Neural cell (in vitro differentiated cells): ENCODE data around the gene CAVIN1.

Experiments used
- EP300 ChIP-seq: fragments of 450-650 bp; conservative IDR thresholded peaks from 2 replicates; pipeline ENCODE4 v1.6.1; 2014; ENCODE audit warnings: antibody characterized with exemption, mild to moderate bottlenecking, moderate library complexity; ENCODE audit not compliant: poor library complexity, severe bottlenecking
- EZH2 ChIP-seq: fragments of 200-600, 300-800 bp; shearing (Covaris generic), sonication (generic); IDR thresholded peaks from 2 replicates; pipeline ENCODE4 v1.6.1; 2014; ENCODE audit warnings: antibody characterized with exemption, low read length, borderline replicate concordance, mild to moderate bottlenecking; ENCODE audit not compliant: insufficient read depth, poor library complexity, severe bottlenecking
- POLR2AphosphoS5 ChIP-seq: IDR thresholded peaks from 2 replicates; pipeline ENCODE4 v1.6.1; 2012
- TF ChIP-seq, protein P1 (sequence below): fragments of 450-650 bp; IDR thresholded peaks from 2 replicates; pipeline ENCODE4 v1.5.1; 2014; ENCODE audit warnings: antibody characterized with exemption, mild to moderate bottlenecking, moderate library complexity; ENCODE audit not compliant: poor library complexity, severe bottlenecking

DNA sequence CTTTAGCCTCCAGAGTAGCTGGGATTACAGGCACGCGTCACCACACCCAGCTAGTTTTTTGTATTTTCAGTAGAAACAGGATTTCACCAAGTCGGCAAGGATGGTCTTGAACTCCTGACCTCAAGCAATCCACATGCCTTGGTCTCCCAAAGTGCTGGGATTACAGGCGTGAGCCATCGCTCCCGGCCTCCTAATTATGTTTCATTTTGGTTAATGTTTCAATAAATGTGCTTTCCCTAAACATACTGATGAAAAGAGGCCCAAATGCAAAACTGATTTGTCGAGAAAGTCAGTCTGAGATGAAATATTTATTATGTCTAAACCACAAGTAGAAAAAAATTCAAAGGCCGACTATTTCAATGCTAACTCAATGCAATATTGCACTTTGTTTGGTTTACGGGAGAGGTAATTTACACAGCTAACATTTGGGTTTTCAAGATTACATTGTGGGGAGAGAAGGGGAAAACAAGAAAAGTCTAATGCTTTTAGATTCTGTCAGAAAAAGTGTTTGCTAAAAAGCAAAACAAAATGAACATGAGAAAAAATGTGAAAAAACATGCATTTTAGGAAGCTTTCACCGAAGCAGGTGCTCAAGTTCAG is 44.6 kb downstream of the CAVIN1 start:
- TF ChIP-seq EZH2 (no peak), POLR2AphosphoS5 (no peak), EP300 (no peak)
- TF ChIP-seq, protein P1, sequence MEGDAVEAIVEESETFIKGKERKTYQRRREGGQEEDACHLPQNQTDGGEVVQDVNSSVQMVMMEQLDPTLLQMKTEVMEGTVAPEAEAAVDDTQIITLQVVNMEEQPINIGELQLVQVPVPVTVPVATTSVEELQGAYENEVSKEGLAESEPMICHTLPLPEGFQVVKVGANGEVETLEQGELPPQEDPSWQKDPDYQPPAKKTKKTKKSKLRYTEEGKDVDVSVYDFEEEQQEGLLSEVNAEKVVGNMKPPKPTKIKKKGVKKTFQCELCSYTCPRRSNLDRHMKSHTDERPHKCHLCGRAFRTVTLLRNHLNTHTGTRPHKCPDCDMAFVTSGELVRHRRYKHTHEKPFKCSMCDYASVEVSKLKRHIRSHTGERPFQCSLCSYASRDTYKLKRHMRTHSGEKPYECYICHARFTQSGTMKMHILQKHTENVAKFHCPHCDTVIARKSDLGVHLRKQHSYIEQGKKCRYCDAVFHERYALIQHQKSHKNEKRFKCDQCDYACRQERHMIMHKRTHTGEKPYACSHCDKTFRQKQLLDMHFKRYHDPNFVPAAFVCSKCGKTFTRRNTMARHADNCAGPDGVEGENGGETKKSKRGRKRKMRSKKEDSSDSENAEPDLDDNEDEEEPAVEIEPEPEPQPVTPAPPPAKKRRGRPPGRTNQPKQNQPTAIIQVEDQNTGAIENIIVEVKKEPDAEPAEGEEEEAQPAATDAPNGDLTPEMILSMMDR: no peak
